ENCODE data around the gene CHD2.

CHD2 gene

DNA sequence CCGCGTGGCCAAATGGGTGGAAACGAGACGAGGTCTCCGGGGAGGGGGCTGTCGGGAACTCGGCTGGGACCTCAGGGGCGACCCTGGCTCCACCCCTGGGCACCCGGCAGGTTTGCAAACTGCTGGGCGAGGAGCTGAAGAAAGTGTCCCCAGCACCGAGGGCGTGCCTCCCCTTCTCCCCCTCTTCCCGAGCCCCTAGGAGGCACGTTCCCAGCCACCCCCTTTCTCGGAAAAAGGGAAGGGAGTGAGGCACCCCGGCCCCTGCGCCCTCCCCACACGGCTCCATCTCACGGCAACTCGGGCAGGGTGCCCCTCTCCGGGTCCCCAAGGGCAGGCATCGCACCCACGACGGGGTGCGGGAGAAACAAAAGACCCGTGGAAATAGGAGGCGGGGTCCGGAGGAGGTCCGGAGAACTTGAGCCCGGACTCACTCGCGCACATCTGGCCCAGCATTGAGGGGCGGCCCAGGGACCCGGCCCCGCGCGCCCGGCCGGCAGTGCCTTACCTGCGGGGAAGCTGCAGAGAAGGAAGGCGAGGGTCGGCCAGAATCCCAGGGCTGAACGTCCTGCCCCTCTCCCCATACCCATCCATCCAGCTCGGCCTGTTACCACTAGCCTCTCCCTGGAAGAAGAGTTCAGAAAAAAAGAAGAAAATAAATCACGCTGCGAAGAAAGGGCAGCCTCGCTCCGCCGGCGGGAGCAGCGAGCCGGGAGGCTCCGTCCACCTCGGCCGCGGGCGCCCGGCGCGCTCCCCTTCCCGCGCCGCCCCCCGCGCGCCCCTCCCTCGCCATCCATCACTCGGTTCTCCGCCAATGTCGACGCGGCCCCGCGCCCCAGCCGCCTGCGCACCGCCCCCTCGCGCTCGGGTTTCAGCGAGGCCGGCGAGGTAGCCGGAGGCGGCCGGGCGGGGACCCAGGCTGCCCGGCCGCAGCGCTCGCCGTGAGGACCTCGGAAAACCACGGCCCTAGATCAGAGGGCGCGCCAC, 172.6 kb downstream of the CHD2 start:
- DNase-seq = no peak

DNA sequence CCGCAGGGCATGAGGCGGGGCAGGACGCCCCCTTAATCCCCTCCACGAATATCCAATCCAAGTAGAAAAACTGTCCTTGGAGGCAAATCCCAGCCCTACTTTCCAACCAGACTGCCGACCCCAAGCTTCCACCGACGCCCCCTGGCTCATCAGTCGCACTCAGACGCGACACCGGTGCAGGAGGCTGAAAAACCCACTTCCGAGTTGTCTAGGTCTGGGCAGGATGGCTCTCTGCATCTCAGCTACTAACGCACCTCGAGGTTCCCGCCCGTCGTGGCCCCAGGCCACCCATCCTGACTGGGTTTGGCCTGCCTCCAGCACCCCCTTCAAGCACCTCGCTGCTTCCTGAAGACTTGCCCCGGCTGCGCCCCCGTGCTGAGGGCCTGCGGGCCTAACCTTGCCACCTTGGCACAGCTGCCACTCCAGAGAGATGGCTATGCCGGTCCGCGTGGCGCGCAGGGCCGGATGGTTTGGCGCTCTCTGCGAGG, 173.4 kb downstream of the CHD2 start:
- DNase-seq = no peak

GRCh38 chr15:93074599-93074998, 174.5 kb downstream of the CHD2 start:
- DNase-seq = no peak

DNA sequence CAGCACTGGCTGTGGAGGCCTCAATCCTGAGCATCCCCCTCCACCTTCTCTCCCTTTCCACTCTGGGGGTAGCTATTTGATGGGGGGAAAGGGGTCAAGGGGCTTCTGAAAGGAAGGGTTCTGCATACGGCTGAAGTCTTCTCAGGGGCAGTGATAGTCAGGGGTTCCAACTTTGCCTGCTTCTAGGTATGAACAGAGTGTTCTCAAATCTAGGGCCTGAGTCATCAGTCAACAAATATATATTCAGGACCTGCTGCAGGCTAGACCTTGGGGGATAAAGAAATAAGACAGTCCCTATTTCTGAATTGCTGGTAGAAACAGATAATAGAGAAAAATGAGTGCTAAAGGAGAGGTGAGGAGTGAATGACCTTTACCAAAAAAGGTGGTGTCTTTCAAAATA, 176.1 kb downstream of the CHD2 start:
- DNase-seq = no peak

- no peak for DNase-seq
These were observed 176.8 kb downstream of the CHD2 start for GRCh38 chr15:93076875-93077274.
